Progenitor cell of endocrine pancreas (in vitro differentiated cells): ENCODE measurements around the gene EVI5L. TPM values are rescaled to one million over a fixed set of nuclear protein-coding genes. Genes with fewer than 3 reads are reported as not detected.

Experiments
- DNase-seq: peaks from one replicate; pipeline ENCODE4 v3.0.0; 2021; ENCODE audit warnings: low spot score; ENCODE audit not compliant: unreplicated experiment
- H3K27ac Mint-ChIP-seq: 2 replicates; pipeline ENCODE4 v1.8.0; 2021; ENCODE audit warnings: mild to moderate bottlenecking, moderate library complexity, mixed read lengths
- H3K27me3 Mint-ChIP-seq: 2 replicates; pipeline ENCODE4 v1.8.0; 2021; ENCODE audit warnings: mixed read lengths
- H3K36me3 Mint-ChIP-seq: 2 replicates; pipeline ENCODE4 v1.8.0; 2022; ENCODE audit warnings: mixed read lengths; ENCODE audit not compliant: insufficient read depth
- H3K4me1 Mint-ChIP-seq: 2 replicates; pipeline ENCODE4 v1.8.0; 2021; ENCODE audit warnings: low read depth, mixed read lengths
- H3K4me3 Mint-ChIP-seq: 2 replicates; pipeline ENCODE4 v1.8.0; 2021; ENCODE audit warnings: low read depth, mild to moderate bottlenecking, moderate library complexity, mixed read lengths
- H3K9me3 Mint-ChIP-seq: 2 replicates; pipeline ENCODE4 v1.8.0; 2021; ENCODE audit warnings: low read depth, mixed read lengths
- total RNA-seq: library from RNA; stranded (reverse); gene quantifications from 2 replicates; pipeline ENCODE4 v1.2.1, GENCODE V29; 2021
- TF ChIP-seq, protein P1 (sequence below): fragments of 200-600 bp; sonication (generic); IDR thresholded peaks from one replicate; pipeline ENCODE4 v1.5.0; 2021; ENCODE audit warnings: antibody characterized with exemption, mild to moderate bottlenecking; ENCODE audit not compliant: unreplicated experiment

The EVI5L gene
- total RNA-seq, 1 donor from 2014 or later, result 16.2 TPM

DNA sequence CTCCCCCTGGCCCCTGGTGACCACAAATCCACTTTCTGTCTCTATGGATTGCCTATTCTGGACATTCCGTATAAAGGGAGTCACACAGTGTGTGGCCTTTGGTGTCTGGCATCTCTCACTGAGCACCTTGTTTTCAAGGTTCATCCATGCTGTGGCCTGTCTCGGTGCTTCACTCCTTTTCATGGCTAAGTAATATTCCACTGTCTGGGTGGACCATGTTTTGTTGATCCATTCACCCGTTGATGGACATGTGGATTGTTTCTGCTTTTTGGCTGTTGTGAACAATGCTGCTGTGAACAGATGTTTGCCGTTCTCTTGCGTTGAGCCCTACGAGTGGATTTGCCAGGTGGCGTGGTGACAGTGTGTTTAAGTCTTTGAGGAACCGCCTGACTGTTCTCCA lies 10.6 kb downstream of the EVI5L start:
- no peak for DNase-seq
- TF ChIP-seq, protein P1, sequence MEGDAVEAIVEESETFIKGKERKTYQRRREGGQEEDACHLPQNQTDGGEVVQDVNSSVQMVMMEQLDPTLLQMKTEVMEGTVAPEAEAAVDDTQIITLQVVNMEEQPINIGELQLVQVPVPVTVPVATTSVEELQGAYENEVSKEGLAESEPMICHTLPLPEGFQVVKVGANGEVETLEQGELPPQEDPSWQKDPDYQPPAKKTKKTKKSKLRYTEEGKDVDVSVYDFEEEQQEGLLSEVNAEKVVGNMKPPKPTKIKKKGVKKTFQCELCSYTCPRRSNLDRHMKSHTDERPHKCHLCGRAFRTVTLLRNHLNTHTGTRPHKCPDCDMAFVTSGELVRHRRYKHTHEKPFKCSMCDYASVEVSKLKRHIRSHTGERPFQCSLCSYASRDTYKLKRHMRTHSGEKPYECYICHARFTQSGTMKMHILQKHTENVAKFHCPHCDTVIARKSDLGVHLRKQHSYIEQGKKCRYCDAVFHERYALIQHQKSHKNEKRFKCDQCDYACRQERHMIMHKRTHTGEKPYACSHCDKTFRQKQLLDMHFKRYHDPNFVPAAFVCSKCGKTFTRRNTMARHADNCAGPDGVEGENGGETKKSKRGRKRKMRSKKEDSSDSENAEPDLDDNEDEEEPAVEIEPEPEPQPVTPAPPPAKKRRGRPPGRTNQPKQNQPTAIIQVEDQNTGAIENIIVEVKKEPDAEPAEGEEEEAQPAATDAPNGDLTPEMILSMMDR, result no peak
- H3K36me3 Mint-ChIP-seq, result no peaks in the 10 kb centered on the region
- no peak overlapping the region for H3K27ac Mint-ChIP-seq
- no peaks in the 10 kb centered on the region for H3K9me3 Mint-ChIP-seq
- H3K4me3 Mint-ChIP-seq, result no peak overlapping the region
- H3K4me1 Mint-ChIP-seq, result no peaks in the 10 kb centered on the region
- no peaks in the 10 kb centered on the region for H3K27me3 Mint-ChIP-seq

GRCh38 chr19:7841751-7842660 lies 12.0 kb downstream of the EVI5L start:
- TF ChIP-seq, protein P1, result no peak
- H3K4me3 Mint-ChIP-seq, result no peak overlapping the region
- H3K27ac Mint-ChIP-seq, result no peak overlapping the region
- no peak for DNase-seq
- no peaks in the 10 kb centered on the region for H3K27me3 Mint-ChIP-seq
- no peaks in the 10 kb centered on the region for H3K4me1 Mint-ChIP-seq
- no peaks in the 10 kb centered on the region for H3K36me3 Mint-ChIP-seq
- no peaks in the 10 kb centered on the region for H3K9me3 Mint-ChIP-seq

DNA sequence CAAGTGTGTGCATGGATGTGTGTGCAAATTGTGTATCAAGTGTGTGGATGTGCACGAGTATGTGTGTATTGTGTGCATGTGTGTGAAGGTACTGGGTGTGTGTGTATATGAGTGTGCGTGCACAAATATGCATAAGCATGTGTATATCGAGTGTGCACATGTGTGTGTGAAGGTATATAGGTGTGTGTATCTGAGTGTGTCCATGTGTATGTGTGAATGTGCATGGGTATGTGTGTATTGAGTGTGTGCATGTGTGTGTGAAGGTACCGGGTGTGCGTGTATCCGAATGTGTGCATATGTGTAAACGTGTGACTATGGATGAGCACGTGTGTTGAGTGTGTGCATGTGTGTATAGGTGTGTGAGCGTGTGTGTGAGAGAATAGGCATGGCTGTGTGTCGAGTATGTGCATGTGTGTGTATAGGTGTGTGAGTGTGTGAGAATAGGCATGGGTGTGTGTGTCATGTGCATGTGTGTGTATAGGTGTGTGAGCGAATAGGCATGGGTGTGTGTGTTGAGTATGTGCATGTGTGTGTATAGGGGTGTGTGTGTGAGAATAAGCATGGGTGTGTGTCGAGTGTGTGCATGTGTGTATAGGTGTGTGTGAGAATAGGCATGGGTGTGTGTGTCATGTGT lies 12.8 kb downstream of the EVI5L start:
- no peak for DNase-seq
- TF ChIP-seq, protein P1, result no peak
- H3K36me3 Mint-ChIP-seq, result no peaks in the 10 kb centered on the region
- no peaks in the 10 kb centered on the region for H3K4me1 Mint-ChIP-seq
- no peak overlapping the region for H3K27ac Mint-ChIP-seq
- no peak overlapping the region for H3K4me3 Mint-ChIP-seq
- H3K9me3 Mint-ChIP-seq, result no peaks in the 10 kb centered on the region
- no peaks in the 10 kb centered on the region for H3K27me3 Mint-ChIP-seq

GRCh38 chr19:7843521-7843920 lies 13.5 kb downstream of the EVI5L start:
- Mint-ChIP-seq H3K27ac (no peak overlapping the region), H3K27me3 (no peaks in the 10 kb centered on the region), H3K9me3 (no peaks in the 10 kb centered on the region), H3K4me3 (no peak overlapping the region), H3K4me1 (no peaks in the 10 kb centered on the region), H3K36me3 (no peaks in the 10 kb centered on the region)
- TF ChIP-seq, protein P1, result no peak
- no peak for DNase-seq

GRCh38 chr19:7844405-7844804 lies 14.4 kb downstream of the EVI5L start:
- Mint-ChIP-seq H3K4me3 (no peak overlapping the region), H3K9me3 (no peaks in the 10 kb centered on the region)

More at GRCh38 chr19:7844405-7844804, 14.4 kb downstream of the EVI5L start:
- Mint-ChIP-seq H3K27me3 (no peaks in the 10 kb centered on the region), H3K27ac (no peak overlapping the region), H3K4me1 (no peaks in the 10 kb centered on the region), H3K36me3 (no peaks in the 10 kb centered on the region)
- TF ChIP-seq, protein P1, result no peak
- DNase-seq, result no peak
